NCI-H226 (cell line): ENCODE measurements around the gene TRIM71.
"Not testable (repeated sequence)": the region's sequence is repeated elsewhere in the genome, so short reads cannot be mapped to it uniquely, and the experiment has no call there.

Source experiments
- DNase-seq: peaks from one replicate; pipeline ENCODE4 v3.0.0-alpha.2; 2015

The TRIM71 gene

GRCh38 chr3:32820430-32820829 is 2.6 kb downstream of the TRIM71 start:
- no peak for DNase-seq

GRCh38 chr3:32820971-32821685 is 3.3 kb downstream of the TRIM71 start:
- DNase-seq: no peak

- no peak for DNase-seq
Observed at GRCh38 chr3:32821686-32822296, 4.0 kb downstream of the TRIM71 start.

- DNase-seq: no peak
Observed at GRCh38 chr3:32822609-32823498, 5.1 kb downstream of the TRIM71 start.

- DNase-seq: not testable (repeated sequence)
Observed at GRCh38 chr3:32823641-32824184, 5.9 kb downstream of the TRIM71 start.

GRCh38 chr3:32825601-32826375 is 8.0 kb downstream of the TRIM71 start:
- DNase-seq: no peak

GRCh38 chr3:32831062-32831461 is 13.3 kb downstream of the TRIM71 start:
- DNase-seq: no peak

- no peak for DNase-seq
Observed at GRCh38 chr3:32831791-32832190, 14.0 kb downstream of the TRIM71 start.

- no peak for DNase-seq
Observed at GRCh38 chr3:32832193-32832592, 14.4 kb downstream of the TRIM71 start.

GRCh38 chr3:32835049-32835371 is 17.2 kb downstream of the TRIM71 start:
- DNase-seq: no peak

- DNase-seq: no peak
Observed at GRCh38 chr3:32835961-32836360, 18.2 kb downstream of the TRIM71 start.

GRCh38 chr3:32836601-32837000 is 18.8 kb downstream of the TRIM71 start:
- no peak for DNase-seq

- no peak for DNase-seq
Observed at GRCh38 chr3:32837366-32837765, 19.6 kb downstream of the TRIM71 start.

GRCh38 chr3:32837789-32838188 is 20.0 kb downstream of the TRIM71 start:
- DNase-seq: no peak

- no peak for DNase-seq
Observed at GRCh38 chr3:32839714-32840085, 21.9 kb downstream of the TRIM71 start.

GRCh38 chr3:32840086-32840841 is 22.5 kb downstream of the TRIM71 start:
- no peak for DNase-seq

- no peak for DNase-seq
Observed at GRCh38 chr3:32841341-32841740, 23.5 kb downstream of the TRIM71 start.

GRCh38 chr3:32841867-32842470 is 24.2 kb downstream of the TRIM71 start:
- DNase-seq: no peak

GRCh38 chr3:32842531-32842931 is 24.7 kb downstream of the TRIM71 start:
- DNase-seq: no peak

- no peak for DNase-seq
Observed at GRCh38 chr3:32842987-32843386, 25.2 kb downstream of the TRIM71 start.

- DNase-seq: no peak
Observed at GRCh38 chr3:32843510-32844321, 25.9 kb downstream of the TRIM71 start.
